ENCODE results near the gene TMTC2. TPM values are rescaled to one million over a fixed set of nuclear protein-coding genes. Genes with fewer than 3 reads are reported as not detected.

The TMTC2 gene
- total and polyA plus RNA-seq, 2 donors (not counting 3 experiments of a cell fraction or from before 2014, with no cell fraction given) = 4.1 to 7.8 TPM

DNA sequence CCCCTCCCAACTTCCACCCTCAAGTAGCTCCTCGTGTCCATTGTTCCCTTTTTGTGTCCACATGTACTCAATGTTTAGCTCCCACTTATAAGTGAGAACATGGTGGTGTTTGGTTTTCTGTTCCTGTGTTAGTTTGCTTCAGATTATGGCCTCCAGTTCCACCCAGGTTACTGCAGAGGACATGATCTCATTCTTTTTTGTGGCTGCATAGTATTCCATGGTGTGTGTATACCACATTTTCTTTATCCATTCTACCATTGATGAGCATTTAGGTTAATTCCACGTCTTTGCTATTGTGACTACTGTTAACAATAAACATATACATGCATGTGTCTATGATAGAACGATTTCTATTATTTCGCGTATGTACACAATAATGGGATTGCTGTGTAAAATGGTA is 362.6 kb downstream of the TMTC2 start:
- Histone ChIP-seq H3K79me2 (ENCODE audit: control insufficient read depth, insufficient read depth, low read length) (no peaks in the 10 kb centered on the region), H3K27me3 (ENCODE audit: control insufficient read depth in 2 of 2, insufficient read depth in 2 of 2, low read length in 2 of 2) (no peaks in the 10 kb centered on the region), H3K4me3 (replicated peaks in 1 of 3; ENCODE audit: insufficient read depth in 1 of 3, low read depth in 1 of 3, low read length in 3 of 3) (no peak overlapping the region), H3K27ac (ENCODE audit: insufficient read depth, low read depth, low read length) (no peak overlapping the region), H3K9me3 (replicated peaks; ENCODE audit: control insufficient read depth, insufficient read depth, low read length) (no peaks in the 10 kb centered on the region), H3K4me2 (ENCODE audit: insufficient read depth, low read length) (no peak overlapping the region), H3K36me3 (ENCODE audit: control insufficient read depth in 2 of 2, extremely low read depth in 1 of 2, insufficient read depth in 2 of 2, low read length in 2 of 2) (no peaks in the 10 kb centered on the region), H4K20me1 (replicated peaks; ENCODE audit: control insufficient read depth, extremely low read depth, insufficient read depth, low read length) (no peaks in the 10 kb centered on the region), H3K9ac (replicated peaks; ENCODE audit: extremely low read depth, insufficient read depth, low read length) (no peak overlapping the region), H3K9me1 (replicated peaks; ENCODE audit: control insufficient read depth, extremely low read depth, insufficient read depth, low read length) (no peaks in the 10 kb centered on the region), H2AFZ (ENCODE audit: low read depth, low read length) (no peak overlapping the region), H3K4me1 (ENCODE audit: control insufficient read depth, extremely low read depth, insufficient read depth, low read length) (no peaks in the 10 kb centered on the region)
- DNase-seq (ENCODE audit: low read depth, low spot score) (no peak), FAIRE-seq (no peak)
- dilution Hi-C loops (cut with MboI; ENCODE audit: extremely low pct_ligation_motif_present, low sequenced_read_pairs) = no loop called here
- intact Hi-C loops (cut with micrococcal nuclease) = no loop called here
- ChIA-PET CTCF (no interaction called here), POLR2A (no interaction called here)
- no peak for TF ChIP-seq POLR2A (IDR thresholded peaks at IDR 0.05; ENCODE audit: low read depth, low read length)
- TF ChIP-seq GATA2 (IDR thresholded peaks at IDR 0.05; ENCODE audit: insufficient read depth, insufficient read length, low read depth, low read length) = no peak
- TF ChIP-seq EZH2 (IDR thresholded peaks at IDR 0.05; ENCODE audit: borderline replicate concordance, low read depth, low read length, severe bottlenecking) = no peak
- TF ChIP-seq POLR2AphosphoS5 (IDR thresholded peaks at IDR 0.05; ENCODE audit: insufficient read depth, low read depth, low read length) = no peak
- TF ChIP-seq FOS (IDR thresholded peaks at IDR 0.05; ENCODE audit: borderline replicate concordance, insufficient read depth, low read length) = no peak
- TF ChIP-seq, protein P1, sequence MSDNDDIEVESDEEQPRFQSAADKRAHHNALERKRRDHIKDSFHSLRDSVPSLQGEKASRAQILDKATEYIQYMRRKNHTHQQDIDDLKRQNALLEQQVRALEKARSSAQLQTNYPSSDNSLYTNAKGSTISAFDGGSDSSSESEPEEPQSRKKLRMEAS (IDR thresholded peaks at IDR 0.05; ENCODE audit: insufficient read depth, insufficient read length) = no peak
- TF ChIP-seq MYC (IDR thresholded peaks at IDR 0.05; ENCODE audit: low read depth, low read length) = no peak
- TF ChIP-seq, protein P2, sequence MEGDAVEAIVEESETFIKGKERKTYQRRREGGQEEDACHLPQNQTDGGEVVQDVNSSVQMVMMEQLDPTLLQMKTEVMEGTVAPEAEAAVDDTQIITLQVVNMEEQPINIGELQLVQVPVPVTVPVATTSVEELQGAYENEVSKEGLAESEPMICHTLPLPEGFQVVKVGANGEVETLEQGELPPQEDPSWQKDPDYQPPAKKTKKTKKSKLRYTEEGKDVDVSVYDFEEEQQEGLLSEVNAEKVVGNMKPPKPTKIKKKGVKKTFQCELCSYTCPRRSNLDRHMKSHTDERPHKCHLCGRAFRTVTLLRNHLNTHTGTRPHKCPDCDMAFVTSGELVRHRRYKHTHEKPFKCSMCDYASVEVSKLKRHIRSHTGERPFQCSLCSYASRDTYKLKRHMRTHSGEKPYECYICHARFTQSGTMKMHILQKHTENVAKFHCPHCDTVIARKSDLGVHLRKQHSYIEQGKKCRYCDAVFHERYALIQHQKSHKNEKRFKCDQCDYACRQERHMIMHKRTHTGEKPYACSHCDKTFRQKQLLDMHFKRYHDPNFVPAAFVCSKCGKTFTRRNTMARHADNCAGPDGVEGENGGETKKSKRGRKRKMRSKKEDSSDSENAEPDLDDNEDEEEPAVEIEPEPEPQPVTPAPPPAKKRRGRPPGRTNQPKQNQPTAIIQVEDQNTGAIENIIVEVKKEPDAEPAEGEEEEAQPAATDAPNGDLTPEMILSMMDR (IDR thresholded peaks at IDR 0.05; ENCODE audit: extremely low read depth in 1 of 2, insufficient read depth in 1 of 2, low read depth in 1 of 2, low read length in 2 of 2) = no peak
- no peak for TF ChIP-seq JUN (IDR thresholded peaks at IDR 0.05; ENCODE audit: borderline replicate concordance, insufficient read depth, insufficient read length, low read depth)
- BruUV-seq (replicated peaks) = no TSS peak
